Stomach (tissue), 9 donors: ENCODE results near the gene ZNF827. TPM values are rescaled to one million over a fixed set of nuclear protein-coding genes. Genes with fewer than 3 reads are reported as not detected.
A peak's percentile ranks its signal among the peaks of the same experiment; 100 is the strongest.

Experiments used
- DNase-seq, 2 donors: peaks; one replicate each; pipeline versions ENCODE4 v3.0.0 to v3.0.0-alpha.2; 2013 to 2019
- H3K27ac ChIP-seq, 5 donors: fragments of 200-600 bp in 4 of 5; sonication (generic) in 4 of 5; one replicate each; pipeline ENCODE4 v1.5.1; 2013 to 2019; ENCODE audit warnings: mild to moderate bottlenecking in 1 of 5, moderate library complexity in 1 of 5
- H3K27me3 ChIP-seq, 3 donors: fragments of 200-600 bp; sonication (generic); one replicate each; pipeline ENCODE4 v1.5.1; 2017 to 2019; ENCODE audit warnings: mixed run types in 1 of 3
- H3K36me3 ChIP-seq, 4 donors: fragments of 200-600 bp; sonication (generic); 1 replicate in 3 of 4; 2 replicates in 1 of 4; pipeline ENCODE4 v1.5.1; 2016 to 2019
- H3K4me1 ChIP-seq, 4 donors: fragments of 200-600 bp; sonication (generic); one replicate each; pipeline ENCODE4 v1.5.1; 2016 to 2019
- H3K4me3 ChIP-seq, 4 donors: fragments of 200-600 bp; sonication (generic) in 3 of 4; one replicate each; pipeline ENCODE4 v1.5.1; 2016 to 2019; ENCODE audit warnings: mild to moderate bottlenecking in 1 of 4
- H3K9me3 ChIP-seq, 4 donors: fragments of 200-600 bp; sonication (generic); one replicate each; pipeline ENCODE4 v1.5.1; 2016 to 2019
- CTCF ChIP-seq, 7 experiments: fragments of 450-650 bp in 4 of 7; fragments of 200-600 bp in 3 of 7; sonication (generic) in 3 of 7; IDR thresholded peaks; one replicate each; pipeline ENCODE4 v1.5.1; 2016 to 2019; ENCODE audit warnings: antibody characterized with exemption in 7 of 7, control low read depth in 2 of 7, mild to moderate bottlenecking in 1 of 7
- EP300 ChIP-seq: sonication (generic); formaldehyde crosslinking; IDR thresholded peaks from one replicate; pipeline ENCODE4 v1.6.1; 2017; ENCODE audit warnings: antibody characterized with exemption
- POLR2A ChIP-seq, 4 donors: fragments of 450-650 bp; IDR thresholded peaks; one replicate each; pipeline ENCODE4 v1.6.1; 2016; ENCODE audit warnings: antibody characterized with exemption in 4 of 4, control low read depth in 2 of 4, mild to moderate bottlenecking in 1 of 4, moderate library complexity in 1 of 4
- POLR2AphosphoS5 ChIP-seq, 3 donors: sonication (generic); formaldehyde crosslinking; IDR thresholded peaks; one replicate each; pipeline ENCODE4 v1.6.1; 2016; ENCODE audit warnings: antibody characterized with exemption in 3 of 3
- WGBS, 5 donors: extraction: QIAGEN DNeasy Blood & Tissue Kit in 3 of 5; methylation state at CpG; one replicate each; pipeline versions ENCODE4 v1.1.5 to v1.1.7; 2013 to 2018; 5-methylcytosine and 5-hydroxymethylcytosine counted together
- intact Hi-C: fragments of 100-400 bp; cut with DNase I; formaldehyde crosslinking; loops from one replicate; pipeline ENCODE4 v1.15.1; 2023; ENCODE audit warnings: low total_unique reads
- polyA plus RNA-seq, 3 donors: library from polyadenylated mRNA; stranded (reverse); fragments of 200-250 nt; gene quantifications; one replicate each; pipeline ENCODE4 v1.2.3, GENCODE V29; 2013
- total RNA-seq, 5 donors: library from RNA; depleted of rRNA; stranded (reverse); fragments of >200 nt; gene quantifications; one replicate each; pipeline versions ENCODE4 v1.1.0 to v1.2.3, GENCODE V29; 2014 to 2016
- donor health status: healthy with polysubstance abuse.
- donor health status: Bipolar disorder and iron deficiency.
- donor health status: healthy.

ZNF827 gene
- total and polyA plus RNA-seq, 8 donors: 1.7 to 109 (median 13.5) TPM

GRCh38 chr4:145888393-145888792, 50.2 kb downstream of the ZNF827 start:
- 98 to 100% (median 98%) methylated on average over 2 of the region's 2 CpGs for WGBS, 5 donors
- DNase-seq: no peak
- peak overlapping the region in 1 of 5 donors; percentile 65 for H3K27ac ChIP-seq
- TF ChIP-seq POLR2A (IDR thresholded peaks at IDR 0.05) (no peak), POLR2AphosphoS5 (IDR thresholded peaks at IDR 0.05) (no peak), EP300 (no peak), CTCF (IDR thresholded peaks at IDR 0.05) (no peak)
- peaks cover 0 to 20% (median 17%) of the 10 kb centered on the region in 4 donors for H3K36me3 ChIP-seq
- H3K4me3 ChIP-seq: no peak overlapping the region
- H3K4me1 ChIP-seq: peaks cover 0 to 29% (median 11%) of the 10 kb centered on the region in 4 donors
- no peaks in the 10 kb centered on the region for H3K9me3 ChIP-seq
- intact Hi-C loops: no loop called here
- no peaks in the 10 kb centered on the region for H3K27me3 ChIP-seq

DNA sequence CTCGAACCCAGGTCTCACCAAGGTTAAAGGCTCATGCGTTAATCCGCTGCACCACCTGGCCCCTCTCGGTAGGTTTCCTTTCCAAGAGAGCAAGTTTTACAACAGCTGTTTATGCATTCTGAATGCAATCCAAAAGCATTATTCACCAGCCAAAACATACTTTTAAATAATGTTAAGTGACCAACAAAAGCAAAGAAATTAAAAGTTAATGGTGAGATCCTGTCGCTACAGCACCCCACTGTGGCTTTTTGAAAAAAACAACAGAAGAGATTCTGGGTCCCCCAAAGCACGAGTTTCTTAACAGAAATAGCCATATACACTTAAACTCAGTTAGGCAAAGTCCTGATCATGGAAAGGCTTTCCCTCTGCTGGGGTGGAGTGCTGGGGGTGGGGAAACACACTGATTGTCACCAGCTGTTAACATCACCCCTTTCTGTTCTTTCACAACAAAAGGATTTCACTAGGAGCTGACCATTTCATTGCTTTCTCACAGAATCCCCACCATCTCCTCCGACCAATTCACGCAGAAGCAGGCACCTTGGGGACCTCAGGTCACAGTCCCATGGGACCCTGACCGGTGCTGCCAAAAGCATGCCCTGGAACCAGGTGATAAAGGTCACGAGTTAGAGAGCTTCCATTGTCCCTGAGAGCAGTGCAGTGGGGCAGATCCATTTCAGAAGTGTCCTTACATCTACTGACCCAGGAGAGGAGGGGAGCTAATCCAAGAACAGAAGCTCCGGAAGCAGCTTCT, 51.2 kb downstream of the ZNF827 start:
- Histone ChIP-seq H3K9me3 (no peaks in the 10 kb centered on the region), H3K27ac (peak overlapping the region in 4 of 5 donors; percentile 15 to 65 (median 31)), H3K27me3 (no peaks in the 10 kb centered on the region), H3K36me3 (peaks cover 0 to 20% (median 17%) of the 10 kb centered on the region in 4 donors), H3K4me1 (peaks cover 4 to 37% (median 14%) of the 10 kb centered on the region in 4 donors), H3K4me3 (no peak overlapping the region)
- WGBS, 5 donors: 57 to 71% (median 67%) methylated on average over 11 of the region's 11 CpGs
- intact Hi-C loops: no loop called here
- no peak for TF ChIP-seq EP300
- peak in 1 of 2 donors; percentile 62 for DNase-seq

GRCh38 chr4:145886871-145887240, 51.8 kb downstream of the ZNF827 start:
- Histone ChIP-seq H3K4me1 (peaks cover 4 to 42% (median 17%) of the 10 kb centered on the region in 4 donors), H3K27ac (peak overlapping the region in 3 of 5 donors; percentile 15 to 65 (median 45)), H3K9me3 (no peaks in the 10 kb centered on the region), H3K4me3 (no peak overlapping the region), H3K36me3 (peaks cover 0 to 18% (median 14%) of the 10 kb centered on the region in 4 donors), H3K27me3 (no peaks in the 10 kb centered on the region)
- TF ChIP-seq CTCF (IDR thresholded peaks at IDR 0.05) (no peak), POLR2AphosphoS5 (IDR thresholded peaks at IDR 0.05) (no peak), POLR2A (IDR thresholded peaks at IDR 0.05) (no peak), EP300 (no peak)
- DNase-seq: no peak
- intact Hi-C loops: no loop called here

GRCh38 chr4:145885666-145886065, 53.0 kb downstream of the ZNF827 start:
- Histone ChIP-seq H3K27me3 (no peaks in the 10 kb centered on the region), H3K4me3 (no peak overlapping the region), H3K36me3 (peaks cover 0 to 11% (median 9%) of the 10 kb centered on the region in 4 donors), H3K27ac (no peak overlapping the region), H3K4me1 (peaks cover 4 to 50% (median 20%) of the 10 kb centered on the region in 4 donors), H3K9me3 (no peaks in the 10 kb centered on the region)
- intact Hi-C loops: no loop called here
- WGBS, 5 donors: 85 to 95% (median 93%) methylated on average over 5 to 9 of the region's 9 CpGs
- TF ChIP-seq CTCF (IDR thresholded peaks at IDR 0.05) (no peak), POLR2A (IDR thresholded peaks at IDR 0.05) (no peak), POLR2AphosphoS5 (IDR thresholded peaks at IDR 0.05) (no peak), EP300 (no peak)
- DNase-seq: no peak

DNA sequence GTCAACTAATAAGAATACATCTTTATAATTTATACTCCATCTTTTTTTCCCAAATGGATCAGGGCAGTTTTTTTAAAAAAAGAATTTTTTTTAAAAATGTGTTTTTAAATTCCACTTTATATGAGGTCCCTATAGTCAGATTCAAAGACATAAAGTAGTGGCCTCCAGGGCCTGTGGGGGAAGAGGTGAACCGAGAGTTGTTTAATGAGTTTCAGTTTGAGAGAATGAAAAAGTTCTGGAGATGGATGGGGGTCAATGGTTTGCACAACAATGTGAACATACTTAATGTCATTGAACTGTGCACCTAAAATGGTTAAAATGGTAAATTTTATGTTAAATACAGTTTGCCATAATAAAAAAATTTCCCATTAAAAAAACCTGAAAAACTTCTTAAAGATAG, 53.8 kb downstream of the ZNF827 start:
- DNase-seq: no peak
- Histone ChIP-seq H3K4me3 (no peak overlapping the region), H3K27ac (no peak overlapping the region), H3K4me1 (peaks cover 4 to 59% (median 21%) of the 10 kb centered on the region in 4 donors), H3K9me3 (no peaks in the 10 kb centered on the region), H3K36me3 (peaks cover 0 to 11% (median 9%) of the 10 kb centered on the region in 4 donors), H3K27me3 (no peaks in the 10 kb centered on the region)
- intact Hi-C loops: no loop called here
- 79 to 100% (median 93%) methylated on average over 1 of the region's 1 CpG for WGBS, 5 donors
- TF ChIP-seq CTCF (IDR thresholded peaks at IDR 0.05) (no peak), POLR2A (IDR thresholded peaks at IDR 0.05) (no peak), EP300 (no peak)
